ENCODE data around the gene SLC25A52. TPM values are rescaled to one million over a fixed set of nuclear protein-coding genes. Genes with fewer than 3 reads are reported as not detected.

The SLC25A52 gene
- total RNA-seq, 2 donors from 2014 or later, result 0.45 TPM; not detected in 1

Other genes starting within 250 kb of the SLC25A52 start
- not detected for gene TTR, start 169.0 kb downstream of the SLC25A52 start, total RNA-seq
- gene B4GALT6, start 76.3 kb downstream of the SLC25A52 start, total RNA-seq, result 10 to 100 TPM in 1 of 2 donors, 1 to 10 TPM in 1; 2.3 to 23.6 TPM
- gene TRAPPC8, start 182.2 kb upstream of the SLC25A52 start, total RNA-seq, result 10 to 100 TPM; 49.4 to 50.3 TPM